ENCODE data around the gene KIF4B. TPM values are rescaled to one million over a fixed set of nuclear protein-coding genes. Genes with fewer than 3 reads are reported as not detected.
A peak's percentile ranks its signal among the peaks of the same experiment; 100 is the strongest.

The KIF4B gene
- total and polyA plus RNA-seq, 2 of the 13 experiments (the other 11 are each of a cell fraction or from before 2014, with no cell fraction given) = 0.04 TPM; not detected in 1

DNA sequence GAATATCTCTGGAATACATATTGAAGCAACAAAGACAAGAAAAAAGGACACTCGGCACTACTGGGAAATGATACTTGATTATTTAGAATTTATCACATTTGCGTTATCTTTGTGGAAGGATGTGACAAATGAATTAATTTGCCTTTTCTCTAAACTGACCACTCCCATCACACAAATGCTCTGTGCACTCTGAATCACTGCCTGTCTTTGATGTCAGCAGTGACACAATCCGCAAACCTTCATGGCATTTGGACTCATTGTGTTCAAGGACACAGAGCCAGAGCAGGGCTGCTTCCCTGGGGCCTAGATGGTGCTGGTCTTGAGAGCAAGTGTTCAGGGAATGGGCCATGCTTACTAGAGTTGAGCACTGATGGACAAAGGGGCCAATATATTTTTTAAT is 4.9 kb upstream of the KIF4B start (continued):
- TF ChIP-seq, protein P1, sequence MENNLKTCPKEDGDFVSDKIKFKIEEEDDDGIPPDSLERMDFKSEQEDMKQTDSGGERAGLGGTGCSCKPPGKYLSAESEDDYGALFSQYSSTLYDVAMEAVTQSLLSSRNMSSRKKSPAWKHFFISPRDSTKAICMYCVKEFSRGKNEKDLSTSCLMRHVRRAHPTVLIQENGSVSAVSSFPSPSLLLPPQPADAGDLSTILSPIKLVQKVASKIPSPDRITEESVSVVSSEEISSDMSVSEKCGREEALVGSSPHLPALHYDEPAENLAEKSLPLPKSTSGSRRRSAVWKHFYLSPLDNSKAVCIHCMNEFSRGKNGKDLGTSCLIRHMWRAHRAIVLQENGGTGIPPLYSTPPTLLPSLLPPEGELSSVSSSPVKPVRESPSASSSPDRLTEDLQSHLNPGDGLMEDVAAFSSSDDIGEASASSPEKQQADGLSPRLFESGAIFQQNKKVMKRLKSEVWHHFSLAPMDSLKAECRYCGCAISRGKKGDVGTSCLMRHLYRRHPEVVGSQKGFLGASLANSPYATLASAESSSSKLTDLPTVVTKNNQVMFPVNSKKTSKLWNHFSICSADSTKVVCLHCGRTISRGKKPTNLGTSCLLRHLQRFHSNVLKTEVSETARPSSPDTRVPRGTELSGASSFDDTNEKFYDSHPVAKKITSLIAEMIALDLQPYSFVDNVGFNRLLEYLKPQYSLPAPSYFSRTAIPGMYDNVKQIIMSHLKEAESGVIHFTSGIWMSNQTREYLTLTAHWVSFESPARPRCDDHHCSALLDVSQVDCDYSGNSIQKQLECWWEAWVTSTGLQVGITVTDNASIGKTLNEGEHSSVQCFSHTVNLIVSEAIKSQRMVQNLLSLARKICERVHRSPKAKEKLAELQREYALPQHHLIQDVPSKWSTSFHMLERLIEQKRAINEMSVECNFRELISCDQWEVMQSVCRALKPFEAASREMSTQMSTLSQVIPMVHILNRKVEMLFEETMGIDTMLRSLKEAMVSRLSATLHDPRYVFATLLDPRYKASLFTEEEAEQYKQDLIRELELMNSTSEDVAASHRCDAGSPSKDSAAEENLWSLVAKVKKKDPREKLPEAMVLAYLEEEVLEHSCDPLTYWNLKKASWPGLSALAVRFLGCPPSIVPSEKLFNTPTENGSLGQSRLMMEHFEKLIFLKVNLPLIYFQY (CRISPR knock-in tag; IDR thresholded peaks at IDR 0.05; ENCODE audit: borderline replicate concordance) = peak; percentile 32; the same call in 1 of the 2 replicates
- TF ChIP-seq, protein P2, sequence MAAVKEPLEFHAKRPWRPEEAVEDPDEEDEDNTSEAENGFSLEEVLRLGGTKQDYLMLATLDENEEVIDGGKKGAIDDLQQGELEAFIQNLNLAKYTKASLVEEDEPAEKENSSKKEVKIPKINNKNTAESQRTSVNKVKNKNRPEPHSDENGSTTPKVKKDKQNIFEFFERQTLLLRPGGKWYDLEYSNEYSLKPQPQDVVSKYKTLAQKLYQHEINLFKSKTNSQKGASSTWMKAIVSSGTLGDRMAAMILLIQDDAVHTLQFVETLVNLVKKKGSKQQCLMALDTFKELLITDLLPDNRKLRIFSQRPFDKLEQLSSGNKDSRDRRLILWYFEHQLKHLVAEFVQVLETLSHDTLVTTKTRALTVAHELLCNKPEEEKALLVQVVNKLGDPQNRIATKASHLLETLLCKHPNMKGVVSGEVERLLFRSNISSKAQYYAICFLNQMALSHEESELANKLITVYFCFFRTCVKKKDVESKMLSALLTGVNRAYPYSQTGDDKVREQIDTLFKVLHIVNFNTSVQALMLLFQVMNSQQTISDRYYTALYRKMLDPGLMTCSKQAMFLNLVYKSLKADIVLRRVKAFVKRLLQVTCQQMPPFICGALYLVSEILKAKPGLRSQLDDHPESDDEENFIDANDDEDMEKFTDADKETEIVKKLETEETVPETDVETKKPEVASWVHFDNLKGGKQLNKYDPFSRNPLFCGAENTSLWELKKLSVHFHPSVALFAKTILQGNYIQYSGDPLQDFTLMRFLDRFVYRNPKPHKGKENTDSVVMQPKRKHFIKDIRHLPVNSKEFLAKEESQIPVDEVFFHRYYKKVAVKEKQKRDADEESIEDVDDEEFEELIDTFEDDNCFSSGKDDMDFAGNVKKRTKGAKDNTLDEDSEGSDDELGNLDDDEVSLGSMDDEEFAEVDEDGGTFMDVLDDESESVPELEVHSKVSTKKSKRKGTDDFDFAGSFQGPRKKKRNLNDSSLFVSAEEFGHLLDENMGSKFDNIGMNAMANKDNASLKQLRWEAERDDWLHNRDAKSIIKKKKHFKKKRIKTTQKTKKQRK (IDR thresholded peaks at IDR 0.05; ENCODE audit: low read length) = no peak
- TF ChIP-seq ZNF660 (CRISPR knock-in tag; IDR thresholded peaks at IDR 0.05; ENCODE audit: borderline replicate concordance, low read depth) = no peak
- no peak for TF ChIP-seq ZBTB2 (CRISPR knock-in tag; IDR thresholded peaks at IDR 0.05; ENCODE audit: low read depth)
- TF ChIP-seq ZSCAN30 (CRISPR knock-in tag; IDR thresholded peaks at IDR 0.05) = no peak
- no peak for TF ChIP-seq ZNF589 (CRISPR knock-in tag; conservative IDR thresholded peaks at IDR 0.05)
- TF ChIP-seq ZNF251 (CRISPR knock-in tag; IDR thresholded peaks at IDR 0.05) = no peak
- TF ChIP-seq, protein P3, sequence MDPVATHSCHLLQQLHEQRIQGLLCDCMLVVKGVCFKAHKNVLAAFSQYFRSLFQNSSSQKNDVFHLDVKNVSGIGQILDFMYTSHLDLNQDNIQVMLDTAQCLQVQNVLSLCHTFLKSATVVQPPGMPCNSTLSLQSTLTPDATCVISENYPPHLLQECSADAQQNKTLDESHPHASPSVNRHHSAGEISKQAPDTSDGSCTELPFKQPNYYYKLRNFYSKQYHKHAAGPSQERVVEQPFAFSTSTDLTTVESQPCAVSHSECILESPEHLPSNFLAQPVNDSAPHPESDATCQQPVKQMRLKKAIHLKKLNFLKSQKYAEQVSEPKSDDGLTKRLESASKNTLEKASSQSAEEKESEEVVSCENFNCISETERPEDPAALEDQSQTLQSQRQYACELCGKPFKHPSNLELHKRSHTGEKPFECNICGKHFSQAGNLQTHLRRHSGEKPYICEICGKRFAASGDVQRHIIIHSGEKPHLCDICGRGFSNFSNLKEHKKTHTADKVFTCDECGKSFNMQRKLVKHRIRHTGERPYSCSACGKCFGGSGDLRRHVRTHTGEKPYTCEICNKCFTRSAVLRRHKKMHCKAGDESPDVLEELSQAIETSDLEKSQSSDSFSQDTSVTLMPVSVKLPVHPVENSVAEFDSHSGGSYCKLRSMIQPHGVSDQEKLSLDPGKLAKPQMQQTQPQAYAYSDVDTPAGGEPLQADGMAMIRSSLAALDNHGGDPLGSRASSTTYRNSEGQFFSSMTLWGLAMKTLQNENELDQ (CRISPR knock-in tag; IDR thresholded peaks at IDR 0.05; ENCODE audit: borderline replicate concordance) = no peak
- TF ChIP-seq HDAC2 (CRISPR knock-in tag; IDR thresholded peaks at IDR 0.05) = peak; percentile 68; the same call in 1 of the 2 replicates
- no peak for TF ChIP-seq KLF9 (CRISPR knock-in tag; IDR thresholded peaks at IDR 0.05; ENCODE audit: low read depth)
- no peak for TF ChIP-seq SMAD3 (CRISPR knock-in tag; IDR thresholded peaks at IDR 0.05)
- TF ChIP-seq SSRP1 (CRISPR knock-in tag; IDR thresholded peaks at IDR 0.05) = no peak
- peak; percentile 83 for TF ChIP-seq FOSL1 (CRISPR knock-in tag; IDR thresholded peaks at IDR 0.05; ENCODE audit: borderline replicate concordance)
- no peak for TF ChIP-seq ZNF672 (CRISPR knock-in tag; IDR thresholded peaks at IDR 0.05)
- TF ChIP-seq HCFC1 (IDR thresholded peaks at IDR 0.05; ENCODE audit: low read depth, low read length) = no peak
- no peak for TF ChIP-seq KMT2B (CRISPR knock-in tag; IDR thresholded peaks at IDR 0.05)
- TF ChIP-seq SAP130 (CRISPR knock-in tag; IDR thresholded peaks at IDR 0.05; ENCODE audit: low read depth) = peak; percentile 76
- no peak for TF ChIP-seq ZNF678 (CRISPR knock-in tag; IDR thresholded peaks at IDR 0.05)
- TF ChIP-seq ZBTB37 (CRISPR knock-in tag; IDR thresholded peaks at IDR 0.05) = no peak

Data from HepG2 (cell line).